Measurements from ENCODE around the gene OR7C2.

- TF ChIP-seq, protein P1, sequence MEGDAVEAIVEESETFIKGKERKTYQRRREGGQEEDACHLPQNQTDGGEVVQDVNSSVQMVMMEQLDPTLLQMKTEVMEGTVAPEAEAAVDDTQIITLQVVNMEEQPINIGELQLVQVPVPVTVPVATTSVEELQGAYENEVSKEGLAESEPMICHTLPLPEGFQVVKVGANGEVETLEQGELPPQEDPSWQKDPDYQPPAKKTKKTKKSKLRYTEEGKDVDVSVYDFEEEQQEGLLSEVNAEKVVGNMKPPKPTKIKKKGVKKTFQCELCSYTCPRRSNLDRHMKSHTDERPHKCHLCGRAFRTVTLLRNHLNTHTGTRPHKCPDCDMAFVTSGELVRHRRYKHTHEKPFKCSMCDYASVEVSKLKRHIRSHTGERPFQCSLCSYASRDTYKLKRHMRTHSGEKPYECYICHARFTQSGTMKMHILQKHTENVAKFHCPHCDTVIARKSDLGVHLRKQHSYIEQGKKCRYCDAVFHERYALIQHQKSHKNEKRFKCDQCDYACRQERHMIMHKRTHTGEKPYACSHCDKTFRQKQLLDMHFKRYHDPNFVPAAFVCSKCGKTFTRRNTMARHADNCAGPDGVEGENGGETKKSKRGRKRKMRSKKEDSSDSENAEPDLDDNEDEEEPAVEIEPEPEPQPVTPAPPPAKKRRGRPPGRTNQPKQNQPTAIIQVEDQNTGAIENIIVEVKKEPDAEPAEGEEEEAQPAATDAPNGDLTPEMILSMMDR (IDR thresholded peaks at IDR 0.05), result no peak
- TF ChIP-seq POLR2A (IDR thresholded peaks at IDR 0.05), result no peak
Measured at GRCh38 chr19:14959263-14959662, 18.0 kb downstream of the OR7C2 start.
